Fibroblast of upper back skin (primary cell): ENCODE measurements around the gene KRT86.
"Not testable (repeated sequence)": the region's sequence is repeated elsewhere in the genome, so short reads cannot be mapped to it uniquely, and the experiment has no call there.

Source experiments
- DNase-seq: peaks from one replicate; pipeline ENCODE4 v3.0.0-alpha.2; 2013

Gene KRT86

DNA sequence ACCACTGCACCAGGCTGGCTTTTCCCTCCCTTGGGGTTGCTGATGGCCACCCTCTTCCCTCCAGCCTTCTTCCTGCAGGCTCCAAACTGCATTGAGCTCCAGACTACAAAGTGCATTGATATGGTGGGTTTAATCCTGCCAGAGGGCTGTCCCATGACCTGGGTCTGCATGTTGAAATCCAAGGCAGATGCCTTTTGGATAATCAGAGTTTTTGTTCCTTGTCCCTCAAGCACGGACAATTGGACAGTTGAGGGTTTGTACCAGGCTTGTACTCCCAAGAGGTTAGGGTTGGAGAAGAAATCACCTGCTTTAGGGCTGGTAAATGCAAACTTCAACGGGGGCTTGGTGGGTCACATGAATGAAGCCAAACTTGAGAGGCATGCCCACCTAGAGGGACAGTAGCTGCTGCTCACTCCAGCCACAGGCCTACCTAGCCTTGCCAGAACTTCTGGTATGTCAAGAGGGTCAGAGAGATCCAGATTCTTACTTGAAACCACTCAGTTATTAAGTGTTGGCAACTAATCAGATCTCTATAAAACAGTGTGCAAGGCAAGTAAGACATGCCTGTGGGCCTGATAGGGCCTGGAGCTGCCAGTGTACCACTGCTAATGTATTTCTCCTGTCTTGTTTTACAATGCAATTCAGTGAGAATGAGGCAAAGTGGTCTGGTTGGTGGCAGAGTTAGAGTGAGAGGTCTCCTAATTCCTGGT, 68.5 kb downstream of the KRT86 start:
- no peak for DNase-seq

DNA sequence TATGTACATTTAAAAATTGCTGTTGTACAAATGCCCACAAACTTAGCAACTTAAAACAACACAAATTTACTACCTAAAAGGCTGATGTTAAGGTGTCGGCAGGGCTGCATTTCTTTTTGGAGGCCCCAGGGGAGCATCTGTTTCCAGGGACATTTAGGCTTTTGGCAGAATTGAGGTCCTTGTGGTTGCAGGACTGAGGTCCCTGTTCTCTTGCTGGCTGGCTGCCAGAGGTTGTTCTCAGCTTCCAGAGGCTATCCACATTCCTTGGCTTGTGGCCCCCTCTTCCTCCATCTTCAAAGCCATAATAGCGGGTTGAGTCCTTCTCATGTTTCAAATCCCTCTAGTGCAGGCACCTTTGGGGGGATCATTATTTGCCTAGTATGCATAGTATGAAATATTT, 69.1 kb downstream of the KRT86 start:
- DNase-seq = no peak

- no peak for DNase-seq
Observed at GRCh38 chr12:52344111-52344510, 69.7 kb downstream of the KRT86 start.

- DNase-seq = not testable (repeated sequence)
Observed at GRCh38 chr12:52345041-52345440, 70.6 kb downstream of the KRT86 start.

- DNase-seq = no peak
Observed at GRCh38 chr12:52346593-52346992, 72.1 kb downstream of the KRT86 start.

DNA sequence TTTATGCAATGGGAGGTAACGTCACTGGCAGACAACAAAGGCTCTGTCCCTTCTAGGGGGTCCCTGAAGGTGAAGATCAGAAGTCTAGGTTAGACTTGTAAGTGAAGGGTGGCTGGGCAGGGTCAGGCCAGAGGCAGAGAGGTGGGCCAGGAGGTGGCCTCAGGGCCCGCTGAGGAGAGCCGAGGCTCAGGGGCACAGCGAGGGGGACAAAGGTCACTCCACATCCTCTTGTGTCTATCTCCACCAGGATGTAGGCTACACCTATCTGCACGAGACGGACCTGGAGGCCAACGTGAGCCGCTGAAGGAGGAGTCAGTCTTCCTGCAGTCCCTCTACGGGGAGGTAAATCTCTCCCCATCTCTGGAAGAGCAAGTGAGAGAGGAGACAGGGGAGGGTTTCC, 72.6 kb downstream of the KRT86 start:
- no peak for DNase-seq

GRCh38 chr12:52347551-52348510, 73.4 kb downstream of the KRT86 start:
- DNase-seq = no peak

GRCh38 chr12:52349196-52349595, 74.8 kb downstream of the KRT86 start:
- DNase-seq = no peak

- no peak for DNase-seq
Observed at GRCh38 chr12:52350021-52350620, 75.7 kb downstream of the KRT86 start.

DNA sequence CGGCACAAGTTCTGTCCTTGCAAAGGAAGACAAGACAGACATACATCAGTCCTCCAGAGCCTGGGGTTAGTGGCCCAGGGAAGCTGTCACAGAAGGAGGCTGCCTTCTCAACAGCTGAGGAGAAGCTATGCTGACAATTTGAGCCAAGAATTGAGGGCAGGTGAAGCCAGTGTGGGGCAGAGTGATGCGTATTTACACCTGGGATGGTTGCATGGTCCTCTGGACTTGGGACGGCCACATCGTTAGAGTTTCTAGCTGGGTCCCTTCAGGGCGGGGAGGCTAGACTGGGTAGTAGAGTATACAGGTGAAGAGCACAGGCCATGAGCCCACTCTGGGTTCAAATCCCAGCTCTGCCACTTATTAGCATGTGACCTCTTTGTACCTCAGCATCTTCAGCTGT, 76.3 kb downstream of the KRT86 start:
- DNase-seq = no peak

DNA sequence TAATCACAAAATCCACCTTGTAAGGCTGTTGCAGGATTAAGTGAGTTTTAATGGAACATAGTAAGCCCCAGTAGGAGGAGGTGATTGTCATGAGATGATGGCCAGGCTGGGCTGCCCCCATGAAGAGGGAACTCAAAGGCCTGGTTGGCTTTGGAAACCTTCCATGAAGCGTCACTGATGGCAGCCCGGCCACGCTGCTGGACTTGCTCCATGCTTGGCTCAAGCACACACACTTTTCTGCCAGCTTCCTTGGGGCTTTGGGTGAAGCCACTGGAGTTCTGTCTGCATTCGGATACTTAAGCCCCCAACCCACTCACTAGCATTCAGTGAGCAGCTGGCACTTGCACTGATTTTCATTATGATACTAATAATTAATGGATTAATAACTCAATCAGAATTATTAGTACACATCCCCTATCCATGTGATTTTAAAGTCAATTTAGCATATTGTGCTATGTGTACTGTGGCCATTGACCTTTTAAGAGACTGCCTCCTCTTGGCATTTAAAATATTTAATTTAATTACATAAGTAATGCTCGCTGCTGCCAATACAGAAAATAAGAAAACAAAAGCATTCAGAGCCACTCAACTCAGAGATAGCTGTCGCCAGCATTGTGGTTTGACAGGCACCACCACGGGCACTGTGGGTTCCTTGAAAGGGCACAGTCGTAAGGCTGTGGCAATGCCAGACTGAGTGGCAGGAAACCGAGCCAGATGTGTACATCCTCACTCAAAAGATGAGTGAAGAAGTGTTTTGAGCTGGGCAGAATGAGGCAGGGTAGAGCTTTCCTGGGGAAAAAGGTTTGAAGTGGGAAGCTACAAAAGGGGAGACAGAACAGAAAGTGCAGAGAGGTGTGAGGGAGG, 77.0 kb downstream of the KRT86 start:
- DNase-seq = no peak

DNA sequence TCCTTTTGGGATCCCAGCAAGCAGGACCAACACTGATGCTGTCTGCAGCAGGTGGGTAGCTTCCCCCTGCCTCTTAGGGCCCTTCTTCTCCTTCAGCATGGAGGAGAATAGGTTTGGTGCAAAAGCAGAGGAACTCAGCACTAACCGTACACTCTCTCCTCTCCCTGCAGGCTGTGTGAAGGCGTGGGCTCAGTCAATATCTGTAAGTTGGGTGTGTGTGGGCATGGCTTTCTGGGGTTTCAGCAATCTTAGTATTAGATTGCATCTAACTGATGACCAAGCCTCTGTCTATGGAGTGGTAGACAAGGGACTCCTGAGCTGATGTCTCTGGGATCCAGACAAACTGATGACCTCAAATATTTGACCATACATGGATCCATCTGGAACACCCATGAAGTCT, 78.5 kb downstream of the KRT86 start:
- no peak for DNase-seq

- no peak for DNase-seq
Observed at GRCh38 chr12:52353766-52354165, 79.3 kb downstream of the KRT86 start.

DNA sequence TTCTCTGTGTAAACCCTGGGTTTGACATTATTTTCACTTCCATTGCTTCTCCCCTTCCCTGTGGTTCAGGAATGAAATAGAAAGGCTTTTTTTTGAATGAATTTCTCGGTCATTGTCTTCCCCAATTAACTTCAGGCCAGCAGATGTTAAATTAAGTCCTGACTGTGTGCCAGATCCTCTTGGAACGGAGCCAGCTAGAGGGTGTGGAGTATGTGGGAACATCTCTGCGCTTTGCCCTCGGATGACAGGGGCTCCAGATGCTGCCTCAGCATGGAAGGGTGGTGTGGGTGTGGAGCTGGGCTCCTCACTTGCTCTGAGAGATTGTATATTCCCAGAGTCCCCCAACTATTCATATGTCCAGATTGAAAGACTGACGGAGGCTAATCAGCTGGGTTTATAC, 79.8 kb downstream of the KRT86 start:
- no peak for DNase-seq

- DNase-seq = no peak
Observed at GRCh38 chr12:52355176-52355575, 80.7 kb downstream of the KRT86 start.

DNA sequence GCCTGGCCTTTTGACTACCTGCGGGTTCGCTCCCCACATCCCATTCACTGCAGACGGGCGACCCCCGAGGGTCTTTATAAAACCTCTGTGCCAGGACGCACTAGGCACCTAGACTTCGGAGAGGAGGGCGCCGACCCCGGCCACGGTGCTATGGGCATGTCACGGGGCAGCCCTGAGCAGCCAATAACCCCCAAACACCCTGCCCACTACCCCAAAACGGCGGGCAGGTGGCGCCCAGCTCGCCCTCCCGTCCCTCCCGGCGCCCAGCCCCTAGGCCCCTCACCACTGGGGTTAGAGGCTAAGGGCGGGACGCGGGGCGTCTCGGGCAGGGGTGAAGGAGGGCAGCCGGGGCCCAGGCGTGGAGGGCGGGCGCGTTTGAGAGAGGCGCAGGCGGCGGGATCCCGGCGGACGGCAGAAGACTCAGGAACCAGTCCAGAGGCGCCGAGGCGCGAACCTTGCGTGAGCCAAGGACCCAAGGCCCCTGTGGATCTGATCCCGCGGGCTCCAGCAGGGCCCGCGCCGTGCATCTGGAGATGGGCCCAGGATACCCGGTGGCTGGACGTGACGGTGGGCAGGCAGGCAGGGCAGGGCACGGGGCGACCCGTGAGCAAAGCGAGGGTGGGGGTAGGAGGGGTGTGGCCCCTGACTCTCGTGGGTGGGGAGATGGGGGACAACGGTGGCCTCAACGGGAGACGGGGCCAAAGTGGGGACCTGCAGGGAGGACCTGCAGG, 81.8 kb downstream of the KRT86 start:
- DNase-seq = no peak

- DNase-seq = no peak
Observed at GRCh38 chr12:52356762-52357580, 82.5 kb downstream of the KRT86 start.
